Vagina (tissue), 2 donors: ENCODE measurements around the gene OR2L3.

Source experiments
- POLR2A ChIP-seq, 2 donors: fragments of 450-650 bp; IDR thresholded peaks; one replicate each; pipeline ENCODE4 v1.6.1; 2017; ENCODE audit warnings: antibody characterized with exemption in 2 of 2, mild to moderate bottlenecking in 2 of 2, moderate library complexity in 2 of 2
- TF ChIP-seq, protein P1 (sequence below), 3 experiments: fragments of 450-650 bp in 2 of 3; fragments of 200-600 bp in 1 of 3; sonication (generic) in 1 of 3; IDR thresholded peaks; one replicate each; pipeline ENCODE4 v1.5.1; 2017 to 2019; ENCODE audit warnings: antibody characterized with exemption in 3 of 3, mild to moderate bottlenecking in 2 of 3, moderate library complexity in 2 of 3

DNA sequence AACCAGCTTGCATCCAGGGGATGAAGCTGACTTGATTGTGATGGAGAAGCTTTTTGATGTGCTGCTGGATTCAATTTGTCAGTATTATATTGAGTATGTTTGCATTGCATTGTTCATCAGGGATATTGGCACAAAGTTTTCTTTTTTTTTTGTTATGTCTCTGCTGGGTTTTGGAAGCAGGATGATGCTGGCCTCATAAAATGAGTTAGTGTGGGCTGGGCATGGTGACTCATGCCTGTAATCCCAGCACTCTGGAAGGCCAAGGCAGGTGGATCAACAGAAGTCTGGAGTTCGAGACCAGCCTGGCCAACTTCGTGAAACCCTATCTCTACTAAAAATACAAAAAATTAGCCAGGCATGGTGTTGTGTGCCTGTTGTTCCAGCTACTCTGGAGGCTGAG lies 8.6 kb downstream of the OR2L3 start:
- TF ChIP-seq, protein P1, sequence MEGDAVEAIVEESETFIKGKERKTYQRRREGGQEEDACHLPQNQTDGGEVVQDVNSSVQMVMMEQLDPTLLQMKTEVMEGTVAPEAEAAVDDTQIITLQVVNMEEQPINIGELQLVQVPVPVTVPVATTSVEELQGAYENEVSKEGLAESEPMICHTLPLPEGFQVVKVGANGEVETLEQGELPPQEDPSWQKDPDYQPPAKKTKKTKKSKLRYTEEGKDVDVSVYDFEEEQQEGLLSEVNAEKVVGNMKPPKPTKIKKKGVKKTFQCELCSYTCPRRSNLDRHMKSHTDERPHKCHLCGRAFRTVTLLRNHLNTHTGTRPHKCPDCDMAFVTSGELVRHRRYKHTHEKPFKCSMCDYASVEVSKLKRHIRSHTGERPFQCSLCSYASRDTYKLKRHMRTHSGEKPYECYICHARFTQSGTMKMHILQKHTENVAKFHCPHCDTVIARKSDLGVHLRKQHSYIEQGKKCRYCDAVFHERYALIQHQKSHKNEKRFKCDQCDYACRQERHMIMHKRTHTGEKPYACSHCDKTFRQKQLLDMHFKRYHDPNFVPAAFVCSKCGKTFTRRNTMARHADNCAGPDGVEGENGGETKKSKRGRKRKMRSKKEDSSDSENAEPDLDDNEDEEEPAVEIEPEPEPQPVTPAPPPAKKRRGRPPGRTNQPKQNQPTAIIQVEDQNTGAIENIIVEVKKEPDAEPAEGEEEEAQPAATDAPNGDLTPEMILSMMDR (IDR thresholded peaks at IDR 0.05) = no peak
- no peak for TF ChIP-seq POLR2A (IDR thresholded peaks at IDR 0.05)
